Measurements from ENCODE around the gene ABHD12.
"Not testable (repeated sequence)": the region's sequence is repeated elsewhere in the genome, so short reads cannot be mapped to it uniquely, and the experiment has no call there.

The ABHD12 gene

DNA sequence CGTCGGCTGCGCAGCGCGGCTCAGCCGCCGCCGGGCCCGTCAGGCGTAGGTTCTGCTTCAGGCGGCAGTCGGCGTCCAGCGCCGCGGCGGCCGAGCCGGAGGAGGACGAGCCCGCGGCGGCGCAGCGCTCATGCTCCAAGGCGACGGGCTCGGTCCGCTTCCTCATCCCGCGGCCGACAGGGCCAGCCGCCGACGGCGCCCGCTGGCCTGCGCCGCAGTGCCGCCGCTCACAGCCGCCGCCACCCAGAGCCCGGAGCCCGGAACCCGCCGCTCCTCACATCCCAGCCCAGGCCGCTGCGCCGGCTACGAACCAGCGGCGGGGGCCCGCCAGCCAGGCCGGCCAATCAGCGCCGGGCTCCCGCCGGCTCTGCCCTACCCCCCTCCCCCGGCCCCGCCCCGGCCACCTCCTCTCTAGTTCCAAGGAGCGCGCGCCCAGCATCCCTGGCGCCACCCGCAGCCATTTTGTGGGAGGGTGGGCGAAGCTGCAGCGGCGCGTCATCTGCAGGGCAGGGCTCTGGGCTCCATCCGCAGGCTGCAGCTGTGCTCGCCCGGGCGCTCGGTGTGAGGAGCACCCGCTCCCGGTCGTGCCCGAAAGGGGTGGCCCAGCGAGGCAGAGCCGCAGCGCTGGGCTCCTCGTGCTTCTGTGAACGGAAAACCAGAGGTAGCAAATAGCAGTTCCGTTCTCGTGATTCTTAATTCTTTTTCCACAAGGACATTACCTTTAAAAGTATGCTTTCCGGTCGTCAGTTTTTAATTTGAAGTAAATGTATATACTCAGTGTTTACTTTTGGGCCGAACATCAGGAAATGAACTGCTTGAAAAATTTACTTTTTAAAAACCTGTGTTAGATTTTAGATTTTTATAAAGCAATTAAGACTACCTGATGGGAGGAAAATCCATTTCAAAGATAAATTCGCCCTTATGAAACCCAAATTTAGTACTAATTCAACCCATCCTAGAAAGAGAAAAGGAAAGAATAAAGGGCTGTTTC, at the start of gene ABHD12:
Gene ABHD12 (minus strand): TSS at position 298 of the 991 bp plus-strand sequence. CDS start 132 bp downstream, at position 166.
- DNase-seq (ENCODE audit: low read depth in 2 of 2) = peak; percentile 93

DNA sequence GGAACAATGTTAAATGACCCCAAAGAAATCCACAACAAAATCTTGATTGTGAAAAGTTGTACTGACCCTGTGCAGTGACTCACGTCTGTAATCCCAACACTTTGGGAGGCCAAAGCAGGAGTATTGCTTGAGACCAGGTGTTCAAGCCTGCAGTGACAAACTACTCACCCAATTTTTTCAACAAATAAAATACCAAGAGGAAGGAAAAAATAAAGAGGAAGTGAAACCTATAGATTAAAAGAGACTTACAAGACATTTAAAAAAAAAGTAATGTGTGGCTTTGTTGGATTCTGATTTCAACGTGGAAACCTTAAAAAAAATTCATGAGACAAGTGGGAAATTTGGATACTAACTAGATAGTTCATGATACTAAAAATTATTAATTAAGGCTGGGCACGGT, 48.7 kb upstream of the ABHD12 start:
- no peak for DNase-seq (ENCODE audit: low read depth in 2 of 2)

DNA sequence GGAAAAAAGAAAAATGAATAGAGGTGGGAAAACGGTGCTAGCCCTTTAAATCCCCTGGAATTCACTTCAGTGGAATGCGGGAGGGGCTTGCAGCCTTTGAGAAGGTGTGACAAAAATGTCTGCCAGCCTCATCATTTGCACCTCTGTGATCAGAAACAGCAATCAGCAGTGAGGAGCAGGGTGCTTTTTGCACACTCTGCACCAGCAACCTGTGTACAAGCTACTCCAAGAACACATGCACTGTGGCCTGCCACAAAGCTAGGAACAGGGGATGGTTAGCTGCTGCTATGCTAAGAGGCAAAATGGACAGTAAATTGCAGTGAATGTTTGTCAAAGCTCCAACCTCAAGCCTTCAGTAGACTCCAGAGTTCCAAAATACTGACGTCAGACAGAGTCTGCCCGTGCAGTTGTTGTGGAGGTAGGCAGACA, 46.5 kb upstream of the ABHD12 start:
- no peak for DNase-seq (ENCODE audit: low read depth in 2 of 2)

DNA sequence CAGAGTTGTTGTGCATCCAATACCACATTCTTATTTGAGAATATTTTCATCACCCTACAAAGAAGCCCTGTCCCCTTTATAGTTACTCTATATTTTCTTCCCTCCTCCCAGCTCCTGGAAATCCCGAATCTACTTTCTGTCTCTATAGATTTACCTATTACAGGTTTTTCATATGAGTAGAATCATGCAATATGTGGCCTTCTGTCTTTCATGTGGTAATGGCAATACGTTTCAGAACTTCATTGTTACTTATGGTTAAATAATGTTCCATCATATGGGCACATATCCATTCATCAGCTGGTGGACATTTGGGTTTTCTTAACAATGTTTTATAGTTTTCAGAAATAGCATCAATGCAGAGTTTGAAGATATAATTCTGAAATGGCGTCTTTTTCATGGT, 33.9 kb upstream of the ABHD12 start:
- no peak for DNase-seq (ENCODE audit: low read depth in 2 of 2)

DNA sequence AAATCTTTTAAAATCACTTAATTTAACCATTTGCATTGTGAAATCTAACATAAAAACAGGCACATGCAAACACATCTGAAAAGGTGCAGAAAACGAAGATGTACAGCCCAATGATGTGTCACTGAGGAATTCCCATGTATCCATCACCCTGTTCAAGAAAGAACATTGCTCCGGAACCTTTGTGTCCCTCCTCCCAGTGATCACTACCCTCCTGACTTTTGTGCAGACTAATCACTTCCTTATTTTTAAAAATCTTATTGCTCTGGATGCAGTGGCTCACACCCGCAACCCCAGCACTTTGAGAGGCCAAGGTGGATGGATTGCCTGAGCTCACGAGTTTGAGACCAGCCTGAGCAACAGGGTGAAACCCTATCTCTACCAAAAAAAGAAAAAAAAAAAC, 31.4 kb upstream of the ABHD12 start:
- DNase-seq (ENCODE audit: low read depth in 2 of 2) = no peak

DNA sequence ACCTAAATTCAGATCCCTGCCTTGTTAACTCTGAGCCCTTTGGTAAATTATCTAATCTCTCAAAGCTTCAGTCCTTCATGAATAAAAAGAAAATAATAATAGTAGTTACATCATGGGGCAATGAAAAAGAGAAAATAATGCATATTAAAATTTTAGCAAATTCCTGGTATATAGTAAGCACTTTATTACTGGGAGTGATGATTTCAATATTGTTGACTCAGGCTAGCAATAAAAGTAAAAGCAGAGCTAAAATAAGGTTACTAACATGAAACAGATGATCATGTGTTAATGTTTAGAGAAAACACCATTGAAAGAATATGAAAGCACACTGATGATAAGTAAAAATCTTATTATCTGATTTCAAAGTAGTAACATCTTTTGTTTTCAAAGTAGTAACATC, 30.5 kb upstream of the ABHD12 start:
- no peak for DNase-seq (ENCODE audit: low read depth in 2 of 2)

DNA sequence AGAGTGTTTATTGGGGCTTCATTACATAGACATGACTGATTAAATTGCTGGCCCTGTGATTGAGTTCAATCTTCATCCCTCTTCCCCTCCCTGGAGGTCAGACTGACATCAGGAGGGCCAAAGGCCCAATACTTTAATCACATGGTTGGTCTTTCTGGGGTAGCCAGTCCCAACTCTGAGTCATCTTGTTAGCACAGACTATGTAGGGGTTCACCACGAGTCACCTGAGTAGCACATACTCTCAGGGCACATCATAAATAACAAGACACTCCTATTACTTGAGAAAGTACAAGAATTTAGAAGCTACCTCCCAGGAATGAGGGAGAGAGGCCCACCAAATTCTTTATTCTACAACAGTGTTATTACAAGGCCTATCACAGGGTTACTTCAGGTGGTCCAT, 28.1 kb upstream of the ABHD12 start:
- no peak for DNase-seq (ENCODE audit: low read depth in 2 of 2)

DNA sequence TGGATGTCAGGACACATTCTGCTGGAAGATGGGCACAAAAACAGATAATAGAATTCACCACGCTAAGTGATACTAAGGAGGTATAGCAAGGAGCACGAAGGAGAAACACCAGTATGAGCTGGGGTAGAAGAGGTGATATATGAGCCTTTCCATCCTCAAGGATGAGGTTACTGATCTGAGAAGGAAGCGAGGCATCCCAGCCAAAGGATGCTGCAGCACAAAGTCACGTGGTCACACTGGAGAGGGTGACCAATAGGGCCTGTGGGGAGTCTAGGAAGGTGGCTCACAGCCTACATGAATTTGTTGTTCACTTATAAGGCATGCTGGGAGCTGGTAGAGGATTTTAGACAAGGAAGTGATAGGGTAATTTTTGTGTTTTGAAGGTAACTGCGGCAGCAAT, 18.3 kb upstream of the ABHD12 start:
- no peak for DNase-seq (ENCODE audit: low read depth in 2 of 2)

DNA sequence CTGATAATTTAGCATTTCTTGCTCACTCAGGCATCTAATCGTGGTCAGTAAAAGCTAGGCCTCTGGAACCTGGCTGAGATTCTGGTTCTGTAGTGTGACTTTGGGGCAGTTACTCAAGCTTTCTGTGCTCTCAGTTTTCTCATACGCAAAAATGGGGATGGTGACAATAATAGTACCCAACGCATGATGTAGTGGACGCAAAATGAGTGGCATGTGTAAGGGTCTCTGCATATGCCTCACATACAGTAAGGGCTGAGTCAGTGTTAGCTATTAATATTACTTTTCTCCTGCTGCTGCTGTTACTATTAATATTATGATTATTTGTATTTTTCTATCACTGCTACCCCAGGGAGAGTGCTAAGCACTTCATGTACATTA, 17.5 kb upstream of the ABHD12 start:
- no peak for DNase-seq (ENCODE audit: low read depth in 2 of 2)

DNA sequence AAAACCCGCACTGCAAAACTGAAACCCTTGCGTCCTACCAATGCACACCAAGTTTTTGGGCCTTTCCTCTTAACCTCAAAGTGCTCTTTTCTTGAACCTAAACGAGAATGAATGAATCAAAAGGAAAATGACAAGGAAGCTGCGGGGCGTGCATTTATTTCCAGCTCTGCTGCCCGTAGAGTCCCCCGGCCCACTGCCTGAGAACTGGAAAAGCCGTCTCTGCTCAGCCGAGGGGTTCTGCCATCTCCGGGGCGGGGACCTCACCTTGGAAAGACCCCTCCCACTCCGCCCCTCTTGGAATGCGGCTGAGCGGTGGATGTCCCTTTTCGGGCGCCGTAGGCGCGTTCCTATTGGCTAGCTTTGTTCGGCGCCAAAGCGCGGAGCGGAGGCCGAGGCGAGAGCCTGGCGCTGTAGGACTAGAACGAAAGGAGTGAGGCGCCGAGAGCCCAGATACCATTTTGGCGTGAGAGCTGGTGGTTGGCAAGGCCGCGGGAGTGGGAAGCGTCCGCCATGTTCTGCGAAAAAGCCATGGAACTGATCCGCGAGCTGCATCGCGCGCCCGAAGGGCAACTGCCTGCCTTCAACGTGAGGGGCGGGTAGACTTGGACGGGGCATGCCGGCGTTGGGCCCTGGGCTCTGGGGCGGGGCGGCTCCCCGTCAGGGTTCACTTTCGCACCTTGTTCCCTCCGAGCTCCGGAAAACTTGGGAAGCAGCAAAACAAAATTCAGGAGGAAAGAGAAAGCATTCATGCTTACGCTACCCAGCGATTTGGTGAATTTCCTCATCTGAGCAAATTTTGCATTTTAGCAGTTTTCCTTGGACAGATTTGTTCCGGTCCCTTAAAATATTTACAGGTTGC, 16.9 kb upstream of the ABHD12 start, which contains the start of gene GINS1:
Gene GINS1 (plus strand): TSS at position 363 of the 859 bp plus-strand sequence. CDS start 148 bp downstream, at position 511.
- peak; percentile 73 to 76 for DNase-seq (ENCODE audit: low read depth in 2 of 2)

DNA sequence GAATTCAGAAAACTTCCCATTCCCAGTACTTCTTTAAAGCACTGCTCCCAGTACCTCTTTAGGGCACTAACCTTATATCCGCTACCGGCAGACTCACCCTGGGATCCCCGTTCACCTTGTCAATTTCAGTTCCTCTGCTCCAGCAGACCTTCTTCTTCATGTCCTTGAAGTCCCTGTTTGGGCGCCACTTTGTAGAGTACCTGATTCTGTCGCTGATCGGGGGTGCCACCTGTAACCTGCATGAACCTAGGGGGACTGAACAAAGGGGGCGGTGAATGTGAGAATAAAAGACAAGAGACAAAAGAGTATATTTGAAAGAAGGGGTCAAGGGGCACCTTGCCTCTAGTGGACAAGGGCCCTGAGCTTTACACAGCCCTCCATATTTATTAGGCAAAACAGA, 11.9 kb upstream of the ABHD12 start:
- no peak for DNase-seq (ENCODE audit: low read depth in 2 of 2)

DNA sequence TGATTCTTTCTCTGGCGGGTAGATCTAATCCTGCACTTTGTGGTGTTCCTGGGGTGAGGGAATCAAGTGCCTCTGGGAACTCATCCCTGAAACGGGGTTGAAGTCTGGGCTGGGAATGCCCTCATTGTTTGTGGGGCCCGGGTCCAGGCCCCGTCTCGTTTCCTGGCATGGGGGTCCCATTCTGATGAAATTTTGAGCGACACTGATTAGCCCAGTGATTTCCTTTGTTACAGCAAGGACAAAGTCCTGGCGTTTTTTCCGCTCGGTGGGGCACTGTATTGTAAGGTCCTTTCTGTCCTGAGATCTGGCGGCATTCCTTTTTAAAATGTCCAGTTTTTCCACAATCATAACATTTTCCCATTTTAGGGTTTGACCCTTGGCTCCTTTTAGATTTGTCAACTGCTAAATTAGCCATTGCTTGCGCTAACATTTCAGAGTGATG, 9.7 kb upstream of the ABHD12 start:
- DNase-seq (ENCODE audit: low read depth in 2 of 2) = not testable (repeated sequence)

DNA sequence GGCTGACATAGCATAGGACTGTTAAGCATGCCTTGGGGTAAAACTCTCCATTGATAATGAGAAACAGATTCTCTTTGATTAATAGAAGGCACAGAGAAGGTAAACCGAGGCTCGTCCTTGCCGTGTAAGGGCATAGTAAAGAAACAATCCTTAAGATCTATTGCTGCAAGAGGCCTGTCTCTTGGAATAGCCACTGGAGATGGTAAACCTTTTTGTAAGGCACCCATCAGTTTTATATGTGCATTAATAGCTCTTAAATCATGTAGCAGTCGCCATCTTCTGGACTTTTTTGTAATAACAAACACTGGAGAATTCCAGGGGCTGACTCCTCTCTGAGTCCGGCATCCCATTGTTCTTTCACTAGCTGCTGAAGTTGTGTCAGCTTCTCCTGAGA, 8.4 kb upstream of the ABHD12 start:
- DNase-seq (ENCODE audit: low read depth in 2 of 2) = peak; percentile 59 to 61

DNA sequence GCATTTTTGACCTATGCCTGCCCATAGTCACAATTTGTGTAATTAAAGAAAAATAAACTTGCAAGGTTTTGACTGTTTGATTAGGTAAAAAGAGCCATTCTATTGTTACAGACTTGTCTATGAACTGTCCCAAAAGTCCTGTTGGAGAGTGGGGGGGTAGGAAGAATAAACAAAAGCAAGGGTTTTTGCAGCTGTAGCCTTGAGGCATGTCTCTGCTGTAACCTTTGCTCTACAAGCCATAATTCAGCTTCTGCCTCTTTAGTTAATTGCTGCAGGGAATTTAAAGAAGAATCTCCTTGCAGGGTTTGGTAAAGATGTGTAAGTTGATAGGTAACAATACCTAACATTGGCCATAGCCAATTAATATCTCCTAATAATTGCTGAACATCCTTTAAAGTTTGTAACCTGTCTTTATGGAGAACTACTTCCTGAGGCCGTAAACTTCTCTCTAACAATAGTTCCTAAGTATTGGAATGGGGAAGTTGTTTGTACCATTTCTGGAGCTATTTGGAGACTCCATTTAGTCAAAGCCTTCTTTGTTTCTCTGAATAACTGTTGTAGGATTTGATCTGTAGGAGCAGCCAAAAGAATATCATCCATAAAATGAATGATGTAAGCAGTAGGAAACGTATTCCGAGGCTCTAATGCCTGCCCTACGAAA, 7.9 kb upstream of the ABHD12 start:
- no peak for DNase-seq (ENCODE audit: low read depth in 2 of 2)

DNA sequence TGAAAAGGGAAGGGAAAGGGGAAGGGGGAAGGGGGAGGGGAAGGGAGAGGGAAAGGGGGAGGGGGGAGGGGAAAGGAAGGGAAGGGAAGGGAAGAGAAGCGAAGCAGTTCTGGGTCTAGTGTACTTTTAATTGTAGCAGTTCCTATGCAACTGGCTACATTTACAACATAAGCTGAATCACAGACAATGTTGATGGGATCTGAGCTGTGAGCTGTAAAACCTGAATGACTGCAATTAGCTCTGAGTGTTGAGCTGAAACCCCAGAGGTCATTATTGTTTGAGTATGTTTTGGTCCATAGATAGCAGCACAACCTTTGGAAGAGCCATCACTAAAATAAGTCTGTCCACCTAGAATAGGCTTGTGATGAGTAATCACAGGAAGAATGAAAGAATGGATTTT, 7.2 kb upstream of the ABHD12 start:
- no peak for DNase-seq (ENCODE audit: low read depth in 2 of 2)

DNA sequence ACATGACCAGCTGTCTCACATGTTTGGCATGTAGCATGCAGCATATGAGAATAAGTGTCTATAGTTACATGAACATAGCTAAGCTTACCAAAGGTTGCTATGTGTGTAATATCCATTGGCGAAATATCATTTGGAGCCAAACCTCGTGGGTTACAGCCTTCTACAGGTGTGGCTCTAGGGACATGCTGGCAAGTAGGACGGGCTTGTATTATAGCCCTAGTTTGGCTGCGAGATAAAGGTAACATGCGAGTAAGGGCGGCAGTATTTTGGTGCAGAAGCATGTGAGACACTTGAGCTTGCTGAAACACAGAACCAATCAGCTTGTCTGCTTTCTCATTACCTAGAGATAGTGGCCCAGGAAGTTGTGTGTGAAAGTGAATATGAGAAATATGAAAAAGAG, 6.5 kb upstream of the ABHD12 start:
- DNase-seq (ENCODE audit: low read depth in 2 of 2) = no peak

DNA sequence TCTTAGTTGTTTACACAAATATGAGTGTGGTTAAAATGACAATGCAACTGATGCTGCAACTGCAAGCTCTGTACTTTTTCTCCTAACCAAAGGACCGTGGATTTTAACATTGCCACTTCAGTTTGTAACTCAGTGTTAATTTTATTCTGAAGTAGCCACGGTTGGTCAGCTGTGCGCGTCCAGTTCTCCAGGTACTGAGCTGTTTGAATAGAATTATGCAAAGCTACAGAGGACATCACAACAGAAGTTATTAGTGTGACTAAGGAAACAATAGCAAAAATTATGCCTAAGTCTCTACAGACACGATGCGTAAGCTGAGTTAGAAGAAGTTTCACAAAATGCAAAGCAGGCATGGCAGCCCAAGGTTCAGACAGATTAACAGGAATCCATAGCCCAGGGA, 4.4 kb upstream of the ABHD12 start:
- DNase-seq (ENCODE audit: low read depth in 2 of 2) = no peak

DNA sequence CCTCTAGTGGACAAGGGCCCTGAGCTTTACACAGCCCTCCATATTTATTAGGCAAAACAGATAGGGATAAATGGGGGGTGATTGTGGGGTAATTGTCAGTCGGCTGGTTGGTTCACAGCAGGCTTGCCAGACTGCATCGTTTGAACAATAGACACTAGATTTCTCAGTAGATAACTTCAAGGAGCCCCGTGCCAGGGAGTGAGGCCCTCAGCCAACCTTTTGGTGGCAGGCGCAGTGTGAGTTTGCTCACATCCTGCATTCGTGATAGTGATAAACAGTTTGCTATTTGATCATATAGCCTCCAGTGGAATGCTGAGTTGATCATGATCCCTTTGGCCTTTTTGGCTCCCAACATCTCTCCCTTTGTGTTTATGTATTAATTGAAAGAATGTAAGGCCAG, 3.6 kb upstream of the ABHD12 start:
- no peak for DNase-seq (ENCODE audit: low read depth in 2 of 2)

DNA sequence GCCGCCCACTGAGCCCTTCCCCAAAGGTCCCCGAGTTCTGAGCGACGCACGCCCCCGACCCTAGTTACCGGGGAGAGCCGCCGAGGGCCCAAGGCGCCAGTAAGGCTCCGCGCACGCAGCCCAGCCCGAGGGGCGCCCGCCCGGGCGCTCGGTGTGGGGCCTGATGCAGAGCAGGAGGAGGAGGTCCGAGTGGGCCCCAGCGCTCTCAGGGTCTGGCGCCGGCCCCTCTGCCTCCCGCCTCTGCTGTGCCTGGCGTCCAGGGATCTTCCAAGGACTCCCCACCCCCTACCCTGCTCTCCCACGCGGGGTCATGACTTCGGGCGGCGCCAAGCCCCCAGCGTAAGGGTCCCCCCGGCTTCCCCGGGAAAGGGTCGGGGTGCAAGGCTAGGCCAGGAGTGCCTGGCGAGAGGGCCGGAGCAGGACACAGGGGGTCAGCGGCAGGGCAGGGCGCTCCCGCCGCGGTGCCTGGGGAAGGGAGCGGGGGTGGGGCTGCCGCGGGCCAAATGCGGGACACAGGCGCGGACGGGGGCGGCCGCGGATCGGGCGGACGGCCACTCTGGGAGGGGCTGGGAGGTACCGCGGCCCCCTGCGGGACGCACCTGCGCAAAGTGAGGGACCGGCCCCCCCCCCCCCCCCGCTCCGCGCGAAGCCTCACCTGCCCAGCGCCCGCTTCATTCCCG, 637 bp downstream of the ABHD12 start:
- DNase-seq (ENCODE audit: low read depth in 2 of 2) = no peak

DNA sequence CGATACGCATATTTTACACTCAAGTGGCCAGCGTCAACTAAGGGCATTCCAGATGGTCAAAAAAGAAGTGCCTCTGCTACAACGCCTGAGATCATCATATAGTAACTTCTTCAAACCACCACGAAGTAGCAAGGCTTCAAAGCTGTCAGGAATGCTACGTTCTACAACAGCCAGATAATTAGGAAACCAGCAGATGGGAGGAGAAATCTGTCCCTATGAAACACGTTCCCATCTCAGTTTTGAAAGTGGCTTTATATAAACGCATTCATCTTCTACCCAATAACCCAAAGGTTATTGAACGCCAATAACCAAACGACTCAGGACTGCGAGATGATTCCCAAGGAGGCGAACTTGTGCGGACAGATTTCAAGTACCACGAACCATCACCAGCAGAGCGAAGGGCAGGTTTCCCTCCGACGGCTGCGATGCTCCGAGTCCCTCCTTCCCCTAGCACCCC, 1.2 kb downstream of the ABHD12 start:
- DNase-seq (ENCODE audit: low read depth in 2 of 2) = no peak

DNA sequence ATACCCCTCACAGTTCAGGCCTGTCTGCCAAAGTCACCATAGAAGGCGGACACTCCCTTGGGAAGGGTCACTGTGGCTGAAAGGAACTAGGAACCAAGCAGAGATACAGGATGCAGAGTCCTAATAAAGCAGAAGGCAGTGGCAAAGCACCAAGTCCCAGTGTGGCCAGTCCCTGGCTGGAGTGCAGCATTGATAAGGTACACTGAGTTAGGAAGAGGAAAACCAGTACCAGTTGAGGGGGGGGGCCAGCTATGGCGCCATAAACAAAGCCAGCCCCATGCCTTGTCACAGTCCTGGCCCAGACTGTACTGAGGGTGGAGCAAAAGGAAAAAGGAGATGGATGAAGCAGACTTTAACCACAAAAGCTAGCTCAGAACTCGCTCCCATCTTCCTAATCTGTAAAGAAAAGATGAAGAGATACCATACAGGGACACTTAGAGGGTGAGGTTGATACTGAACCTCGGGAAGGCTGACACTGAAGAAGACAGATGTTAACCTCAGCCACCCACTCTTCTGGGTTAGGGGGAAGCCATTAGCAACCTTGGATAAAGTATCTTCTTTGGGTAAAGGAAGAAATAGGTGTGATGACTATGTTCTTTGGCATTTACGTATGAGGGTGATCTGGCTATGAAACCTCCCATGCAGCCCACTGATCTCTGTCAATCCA, 7.8 kb downstream of the ABHD12 start:
- no peak for DNase-seq (ENCODE audit: low read depth in 2 of 2)

Measured in fibroblast of skin of left quadriceps (primary cell).